A549 (cell line): Measurements from ENCODE around the gene NR2C2AP. TPM values are rescaled to one million over a fixed set of nuclear protein-coding genes. Genes with fewer than 3 reads are reported as not detected.

Experiments used
- ATAC-seq, 2 experiments: fragments of 200-7000 bp in 1 of 2; fragments of >200 bp in 1 of 2; cut with Nextera tagmentation in 1 of 2; cut with Tn5 transposase in 1 of 2; 3 replicates each; pipeline versions ENCODE4 v1.8.0 to v1.9.1; 2018 to 2020; ENCODE audit warnings: mild to moderate bottlenecking in 1 of 2, moderate library complexity in 1 of 2
- CTCF ChIA-PET: fragments of 300-600 bp; sonication (Branson Sonifier 250); formaldehyde crosslinking; extraction: SDS; loops from one replicate; lab custom pipeline; 2021; ENCODE audit warnings: antibody characterized with exemption, inconsistent platforms; lab: Yijun Ruan, JAX
- POLR2A ChIA-PET: fragments of 350-600 bp; formaldehyde crosslinking; extraction: SDS; loops from one replicate; lab custom pipeline; 2021; ENCODE audit warnings: antibody characterized with exemption, inconsistent platforms; lab: Yijun Ruan, JAX
- DNase-seq, 2 experiments: peaks; one replicate each; pipeline versions ENCODE4 v3.0.0 to v3.0.0-alpha.2; 2011 to 2016; ENCODE audit warnings: low read depth in 1 of 2, low spot score in 1 of 2
- FAIRE-seq: peaks from 2 replicates; lab custom pipeline; 2011; peaks lifted over from hg19 to GRCh38; lab: Jason Lieb, UNC
- H3K27ac ChIP-seq, 2 experiments: fragments of >200 bp; sonication (Bioruptor Twin); formaldehyde crosslinking; 3 replicates each; pipeline ENCODE4 v1.5.1; 2016 to 2017
- H3K4me1 ChIP-seq: fragments of >200 bp; sonication (Bioruptor Twin); formaldehyde crosslinking; 3 replicates; pipeline ENCODE4 v1.6.1; 2016
- H3K4me2 ChIP-seq: fragments of >200 bp; sonication (Bioruptor Twin); formaldehyde crosslinking; 3 replicates; pipeline ENCODE4 v1.6.1; 2016
- H3K4me3 ChIP-seq: fragments of >200 bp; sonication (Bioruptor Twin); formaldehyde crosslinking; 3 replicates; pipeline ENCODE4 v1.5.1; 2016
- H3K9me3 ChIP-seq: fragments of >200 bp; sonication (Bioruptor Twin); formaldehyde crosslinking; 3 replicates; pipeline ENCODE4 v1.6.1; 2016
- CBX8 ChIP-seq: fragments of 200-600 bp; sonication (generic); IDR thresholded peaks from 2 replicates; pipeline ENCODE4 v1.6.1; 2016
- CTCF ChIP-seq: fragments of >200 bp; sonication (Bioruptor Twin); formaldehyde crosslinking; IDR thresholded peaks from 3 replicates; pipeline ENCODE4 v1.5.1; 2016
- E2F6 ChIP-seq: IDR thresholded peaks from 2 replicates; pipeline ENCODE4 v1.6.1; 2012; ENCODE audit warnings: low read depth, borderline replicate concordance
- EHMT2 ChIP-seq: fragments of 200-600 bp; sonication (generic); IDR thresholded peaks from 2 replicates; pipeline ENCODE4 v1.6.1; 2016; ENCODE audit warnings: antibody characterized with exemption, low read depth, mild to moderate bottlenecking, moderate library complexity
- FOSB ChIP-seq: fragments of 250-450 bp; sonication (Bioruptor Pico); IDR thresholded peaks from 2 replicates; pipeline ENCODE4 v1.5.0; 2020; ENCODE audit warnings: mild to moderate bottlenecking, moderate library complexity
- FOXS1 ChIP-seq: fragments of 250-450 bp; sonication (Bioruptor Pico); IDR thresholded peaks from 2 replicates; pipeline ENCODE4 v1.5.0; 2020; ENCODE audit warnings: mild to moderate bottlenecking, moderate library complexity
- HDAC2 ChIP-seq: fragments of 200-600 bp; sonication (generic); IDR thresholded peaks from 2 replicates; pipeline ENCODE4 v1.6.1; 2016
- HOXB5 ChIP-seq: fragments of 250-450 bp; sonication (Bioruptor Pico); IDR thresholded peaks from 2 replicates; pipeline ENCODE4 v1.5.0; 2020; ENCODE audit warnings: mild to moderate bottlenecking, moderate library complexity
- JUNB ChIP-seq: fragments of >200 bp; sonication (Bioruptor Twin); formaldehyde crosslinking; IDR thresholded peaks from 2 replicates; pipeline ENCODE4 v1.6.1; 2016
- KDM5A ChIP-seq: fragments of 200-600 bp; sonication (generic); IDR thresholded peaks from 2 replicates; pipeline ENCODE4 v1.6.1; 2016; ENCODE audit warnings: antibody characterized with exemption, mild to moderate bottlenecking
- MAFK ChIP-seq: fragments of 450-650 bp; IDR thresholded peaks from 2 replicates; pipeline ENCODE4 v1.6.1; 2014; ENCODE audit not compliant: partially characterized antibody
- MAX ChIP-seq: IDR thresholded peaks from 2 replicates; pipeline ENCODE4 v1.6.1; 2012
- POLR2AphosphoS2 ChIP-seq: conservative IDR thresholded peaks from 2 replicates; pipeline ENCODE4 v1.6.1; 2012; ENCODE audit warnings: low read length, improper control_type of control experiment, inconsistent platforms
- RAD21 ChIP-seq, 2 experiments: fragments of >200 bp in 1 of 2; sonication (Bioruptor Twin) in 1 of 2; formaldehyde crosslinking in 1 of 2; IDR thresholded peaks in 1 of 2; conservative IDR thresholded peaks in 1 of 2; 2 replicates in 1 of 2; 3 replicates in 1 of 2; pipeline ENCODE4 v1.6.1; 2012 to 2018; ENCODE audit warnings: inconsistent platforms in 1 of 2
- SMC3 ChIP-seq: fragments of >200 bp; sonication (Bioruptor Twin); formaldehyde crosslinking; IDR thresholded peaks from 3 replicates; pipeline ENCODE4 v1.6.1; 2018; ENCODE audit warnings: inconsistent platforms
- TFCP2L1 ChIP-seq: fragments of 250-450 bp; sonication (Bioruptor Pico); IDR thresholded peaks from 2 replicates; pipeline ENCODE4 v1.5.0; 2021; ENCODE audit warnings: mild to moderate bottlenecking
- USF2 ChIP-seq: fragments of 450-650 bp; IDR thresholded peaks from 2 replicates; pipeline ENCODE4 v1.6.1; 2014; ENCODE audit warnings: antibody characterized with exemption
- ZC3H11A ChIP-seq: fragments of 450-650 bp; IDR thresholded peaks from 2 replicates; pipeline ENCODE4 v1.6.1; 2014; ENCODE audit warnings: antibody characterized with exemption, mild to moderate bottlenecking
- ZFP36 ChIP-seq: fragments of 450-650 bp; IDR thresholded peaks from 2 replicates; pipeline ENCODE4 v1.6.1; 2014; ENCODE audit warnings: borderline replicate concordance; ENCODE audit not compliant: partially characterized antibody
- ZSCAN20 ChIP-seq: fragments of 250-450 bp; sonication (Bioruptor Pico); IDR thresholded peaks from 2 replicates; pipeline ENCODE4 v1.8.0; 2022; ENCODE audit warnings: mild to moderate bottlenecking, moderate library complexity
- WGBS: methylation state at CpG from one replicate; pipeline ENCODE4 v1.1.6; 2017; ENCODE audit errors: missing lambda C conversion rate; 5-methylcytosine and 5-hydroxymethylcytosine counted together
- polyA plus RNA-seq, 4 experiments: library from polyadenylated mRNA; depleted of rRNA in 3 of 4; stranded (reverse); fragments of >200 nt; fragmentation: RNase III in 1 of 4; extraction: RNeasy Plus Mini Kit Qiagen cat#74134 plus additional on column Dnase treatment in 1 of 4; gene quantifications; 2 replicates in 3 of 4; 3 replicates in 1 of 4; pipeline ENCODE4 v1.2.3, GENCODE V29; 2011 to 2017

Gene NR2C2AP
- polyA plus RNA-seq, 2 of the 4 experiments (the other 2 are of a cell fraction): 20.0 to 24.6 TPM

- peak; percentile 93 for ATAC-seq
- Histone ChIP-seq H3K27ac (peak overlapping the region; percentile 55 to 78), H3K4me3 (peak overlapping the region; percentile 45), H3K4me2 (peak overlapping the region; percentile 93), H3K9me3 (no peaks in the 10 kb centered on the region), H3K4me1 (0 out of 3 replicates have a peak, but pooled peaks cover 6% of the 10 kb centered on the region)
- WGBS: 0% methylated on average over 21 of the region's 59 CpGs
- TF ChIP-seq ZC3H11A: no peak
- TF ChIP-seq E2F6: peak; percentile 85
- TF ChIP-seq CTCF: peak; percentile 67
- no peak for TF ChIP-seq TFCP2L1 (CRISPR knock-in tag)
- TF ChIP-seq POLR2AphosphoS2: no peak
- TF ChIP-seq EHMT2: no peak
- TF ChIP-seq RAD21 (conservative IDR thresholded peaks at IDR 0.05 in 1 of 2, IDR thresholded peaks at IDR 0.05 in 1 of 2): peak; percentile 45 to 48
- TF ChIP-seq SMC3: peak; percentile 51
- TF ChIP-seq FOSB (CRISPR knock-in tag): no peak
- peak; percentile 84 for TF ChIP-seq MAX
- TF ChIP-seq USF2: no peak
- TF ChIP-seq ZFP36: no peak
- TF ChIP-seq FOXS1: no peak
- no peak for FAIRE-seq
- ChIA-PET POLR2A (interaction anchor here (1.3 kb wide), 1 partner anchor 22 kb away, joined by 4 read pairs; the partner anchor contains the start of gene NR2C2AP), CTCF (interaction anchor here (0.6 to 2.2 kb wide), 17 partner anchors 9 to 151 kb away, joined by 3 to 13 read pairs (median 4); partner anchors contain the start of genes NCAN and NR2C2AP)
- peak; percentile 84 to 92 for DNase-seq
Observed at GRCh38 chr19:19224852-19225494, 21.8 kb upstream of the NR2C2AP start.

- ATAC-seq: no peak; a peak in 2 of 6 replicates
- no peak for DNase-seq
- H3K4me1 ChIP-seq: 0 out of 3 replicates have a peak, but pooled peaks cover 6% of the 10 kb centered on the region
- 86% methylated on average over 12 of the region's 17 CpGs for WGBS
- CTCF ChIA-PET: interaction anchor here (1.0 to 2.2 kb wide), 10 partner anchors 9 to 151 kb away, joined by 3 to 13 read pairs (median 4); partner anchors contain the start of genes NCAN and NR2C2AP
- H3K4me2 ChIP-seq: peak overlapping the region; percentile 93
- no peaks in the 10 kb centered on the region for H3K9me3 ChIP-seq
- TF ChIP-seq HDAC2: no peak
- no peak for TF ChIP-seq KDM5A
- no peak for TF ChIP-seq JUNB
- no peak for TF ChIP-seq CBX8
- TF ChIP-seq HOXB5 (CRISPR knock-in tag): no peak
- TF ChIP-seq MAFK: no peak
- no peak for TF ChIP-seq ZSCAN20
- no peak for TF ChIP-seq E2F6
- POLR2A ChIA-PET: interaction anchor here (1.3 kb wide), 1 partner anchor 21 kb away, joined by 4 read pairs; the partner anchor contains the start of gene NR2C2AP
- peak overlapping the region; percentile 45; the same call in 2 of the 3 replicates for H3K4me3 ChIP-seq
- no peak for FAIRE-seq
- H3K27ac ChIP-seq: peak overlapping the region in 1 of 2 experiments; percentile 78; a peak in 3 of 6 replicates
Observed at GRCh38 chr19:19224150-19224851, 21.1 kb upstream of the NR2C2AP start.
